ENCODE results near the gene B4GALT5. TPM values are rescaled to one million over a fixed set of nuclear protein-coding genes. Genes with fewer than 3 reads are reported as not detected.
"Not testable (repeated sequence)": the region's sequence is repeated elsewhere in the genome, so short reads cannot be mapped to it uniquely, and the experiment has no call there.

B4GALT5 gene
- polyA plus RNA-seq, 1 experiment: 32.5 TPM

- ChIA-PET CTCF (interaction anchor here (1.0 to 2.2 kb wide), 2 partner anchors 90 to 215 kb away, joined by 3 to 6 read pairs; no protein-coding TSS in a partner anchor), POLR2A (no interaction called here)
- no peak for DNase-seq (ENCODE audit: low read depth, low spot score)
- H3K4me3 ChIP-seq (ENCODE audit: low read depth, low read length): no peak overlapping the region
- H3K27ac ChIP-seq (ENCODE audit: low read depth, low read length): peak overlapping the region; percentile 11
- no peak for TF ChIP-seq CTCF (IDR thresholded peaks at IDR 0.05; ENCODE audit: low read depth, low read length)
- no peaks in the 10 kb centered on the region for H3K27me3 ChIP-seq (ENCODE audit: control insufficient read depth, insufficient read depth, low read length)
- peaks cover 6% of the 10 kb centered on the region; the same call in 1 of the 2 replicates for H3K9me3 ChIP-seq (ENCODE audit: control insufficient read depth, insufficient read depth, low read length)
Observed at GRCh38 chr20:49631061-49631716, 82.5 kb downstream of the B4GALT5 start.

- Histone ChIP-seq H3K9me3 (ENCODE audit: control insufficient read depth, insufficient read depth, low read length) (peaks cover 6% of the 10 kb centered on the region; the same call in 1 of the 2 replicates), H3K4me3 (ENCODE audit: low read depth, low read length) (no peak overlapping the region), H3K27me3 (ENCODE audit: control insufficient read depth, insufficient read depth, low read length) (no peaks in the 10 kb centered on the region), H3K27ac (ENCODE audit: low read depth, low read length) (no peak overlapping the region)
- no peak for TF ChIP-seq CTCF (IDR thresholded peaks at IDR 0.05; ENCODE audit: low read depth, low read length)
- ChIA-PET POLR2A (no interaction called here), CTCF (interaction anchor here (1.0 to 2.2 kb wide), 2 partner anchors 89 to 216 kb away, joined by 3 to 6 read pairs; no protein-coding TSS in a partner anchor)
- DNase-seq (ENCODE audit: low read depth, low spot score): no peak
Observed at GRCh38 chr20:49630396-49630951, 83.2 kb downstream of the B4GALT5 start.

- Histone ChIP-seq H3K27ac (ENCODE audit: low read depth, low read length) (no peak overlapping the region), H3K9me3 (ENCODE audit: control insufficient read depth, insufficient read depth, low read length) (peaks cover 6% of the 10 kb centered on the region; the same call in 1 of the 2 replicates), H3K4me3 (ENCODE audit: low read depth, low read length) (no peak overlapping the region), H3K27me3 (ENCODE audit: control insufficient read depth, insufficient read depth, low read length) (peaks cover 2% of the 10 kb centered on the region)
- no peak for TF ChIP-seq CTCF (IDR thresholded peaks at IDR 0.05; ENCODE audit: low read depth, low read length)
- POLR2A ChIA-PET: no interaction called here
- CTCF ChIA-PET: interaction anchor here (2.2 kb wide), 1 partner anchor 88 kb away, joined by 6 read pairs; no protein-coding TSS in a partner anchor
- no peak for DNase-seq (ENCODE audit: low read depth, low spot score)
Observed at GRCh38 chr20:49629606-49630005, 84.1 kb downstream of the B4GALT5 start.

- H3K9me3 ChIP-seq (ENCODE audit: control insufficient read depth, insufficient read depth, low read length); H3K27me3 ChIP-seq (ENCODE audit: control insufficient read depth, insufficient read depth, low read length); H3K4me3 ChIP-seq (ENCODE audit: low read depth, low read length); CTCF ChIA-PET; DNase-seq (ENCODE audit: low read depth, low spot score); H3K27ac ChIP-seq (ENCODE audit: low read depth, low read length): not testable (repeated sequence)
- POLR2A ChIA-PET: interaction anchor here (0.5 kb wide), 1 partner anchor 134 kb away, joined by 3 read pairs; no protein-coding TSS in a partner anchor
Observed at GRCh38 chr20:49628280-49628679, 85.4 kb downstream of the B4GALT5 start.

- ChIA-PET POLR2A (no interaction called here), CTCF (interaction anchor here (0.7 kb wide), 1 partner anchor 202 kb away, joined by 11 read pairs; no protein-coding TSS in a partner anchor)
- TF ChIP-seq CTCF (IDR thresholded peaks at IDR 0.05; ENCODE audit: low read depth, low read length): no peak
- no peak for DNase-seq (ENCODE audit: low read depth, low spot score)
- Histone ChIP-seq H3K27ac (ENCODE audit: low read depth, low read length) (no peak overlapping the region), H3K9me3 (ENCODE audit: control insufficient read depth, insufficient read depth, low read length) (peaks cover 14% of the 10 kb centered on the region), H3K4me3 (ENCODE audit: low read depth, low read length) (no peak overlapping the region), H3K27me3 (ENCODE audit: control insufficient read depth, insufficient read depth, low read length) (peaks cover 2% of the 10 kb centered on the region)
Observed at GRCh38 chr20:49627329-49627761, 86.3 kb downstream of the B4GALT5 start.

- H3K4me3 ChIP-seq (ENCODE audit: low read depth, low read length); H3K27me3 ChIP-seq (ENCODE audit: control insufficient read depth, insufficient read depth, low read length); POLR2A ChIA-PET; DNase-seq (ENCODE audit: low read depth, low spot score); H3K27ac ChIP-seq (ENCODE audit: low read depth, low read length); CTCF ChIA-PET: not testable (repeated sequence)
- peaks cover 21% of the 10 kb centered on the region for H3K9me3 ChIP-seq (ENCODE audit: control insufficient read depth, insufficient read depth, low read length)
Observed at GRCh38 chr20:49624988-49625387, 88.7 kb downstream of the B4GALT5 start.
